ENCODE data around the gene PCDHA3.
"Not testable (repeated sequence)": the region's sequence is repeated elsewhere in the genome, so short reads cannot be mapped to it uniquely, and the experiment has no call there.

The PCDHA3 gene

DNA sequence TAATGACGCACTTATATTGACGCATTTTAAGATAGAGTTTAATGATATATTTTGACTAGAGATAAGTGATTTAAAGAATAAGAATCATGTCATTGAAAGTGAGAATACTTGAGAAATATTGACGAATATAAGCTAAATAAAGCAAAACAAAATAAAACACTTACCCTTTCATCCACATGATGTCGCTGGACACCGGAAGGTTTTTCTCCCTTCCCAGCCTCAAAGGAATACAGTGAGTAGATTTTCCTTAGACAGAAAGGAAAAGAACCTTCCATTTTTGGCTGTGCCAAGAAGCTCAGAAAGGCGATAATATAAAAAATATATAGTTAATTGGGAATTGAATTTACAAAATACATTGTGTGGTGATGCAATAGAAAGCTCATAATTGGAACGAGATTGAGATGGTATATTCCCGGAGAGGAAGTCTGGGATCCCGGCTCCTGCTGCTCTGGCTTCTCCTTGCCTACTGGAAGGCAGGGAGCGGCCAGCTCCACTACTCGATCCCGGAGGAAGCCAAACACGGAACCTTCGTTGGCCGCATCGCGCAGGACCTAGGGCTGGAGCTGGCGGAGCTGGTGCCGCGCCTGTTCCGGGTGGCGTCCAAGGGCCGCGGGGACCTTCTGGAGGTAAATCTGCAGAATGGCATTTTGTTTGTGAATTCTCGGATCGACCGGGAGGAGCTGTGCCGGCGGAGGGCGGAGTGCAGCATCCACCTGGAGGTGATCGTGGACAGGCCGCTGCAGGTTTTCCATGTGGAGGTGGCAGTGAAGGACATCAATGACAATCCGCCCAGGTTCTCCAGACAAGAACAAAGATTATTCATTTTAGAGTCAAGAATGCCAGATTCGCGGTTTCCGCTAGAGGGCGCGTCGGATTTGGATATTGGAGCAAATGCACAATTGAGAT, 20.8 kb downstream of the PCDHA3 start, which contains the start of gene PCDHA5:
TSS of gene PCDHA5 (plus strand) at position 239 of the 906 bp plus-strand sequence.
- no peak for DNase-seq

DNA sequence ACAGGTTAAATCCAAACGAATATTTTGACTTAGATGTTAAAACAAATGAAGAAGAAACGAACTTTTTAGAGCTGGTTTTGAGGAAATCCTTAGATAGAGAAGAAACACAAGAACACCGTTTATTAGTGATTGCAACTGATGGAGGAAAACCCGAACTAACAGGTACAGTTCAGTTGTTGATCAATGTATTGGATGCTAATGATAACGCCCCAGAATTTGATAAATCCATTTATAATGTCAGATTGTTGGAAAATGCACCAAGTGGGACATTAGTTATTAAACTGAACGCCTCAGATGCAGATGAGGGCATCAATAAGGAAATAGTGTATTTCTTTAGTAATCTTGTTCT, 21.4 kb downstream of the PCDHA3 start:
- DNase-seq = no peak

DNA sequence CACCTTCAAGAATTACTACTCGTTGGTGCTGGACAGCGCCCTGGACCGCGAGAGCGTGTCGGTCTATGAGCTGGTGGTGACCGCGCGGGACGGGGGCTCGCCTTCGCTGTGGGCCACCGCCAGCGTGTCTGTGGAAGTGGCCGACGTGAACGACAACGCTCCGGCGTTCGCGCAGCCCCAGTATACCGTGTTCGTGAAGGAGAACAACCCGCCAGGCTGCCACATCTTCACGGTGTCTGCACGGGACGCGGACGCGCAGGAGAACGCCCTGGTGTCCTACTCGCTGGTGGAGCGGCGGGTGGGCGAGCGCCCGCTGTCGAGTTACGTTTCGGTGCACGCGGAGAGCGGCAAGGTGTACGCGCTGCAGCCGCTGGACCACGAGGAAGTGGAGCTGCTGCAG, 22.1 kb downstream of the PCDHA3 start:
- DNase-seq = not testable (repeated sequence)

DNA sequence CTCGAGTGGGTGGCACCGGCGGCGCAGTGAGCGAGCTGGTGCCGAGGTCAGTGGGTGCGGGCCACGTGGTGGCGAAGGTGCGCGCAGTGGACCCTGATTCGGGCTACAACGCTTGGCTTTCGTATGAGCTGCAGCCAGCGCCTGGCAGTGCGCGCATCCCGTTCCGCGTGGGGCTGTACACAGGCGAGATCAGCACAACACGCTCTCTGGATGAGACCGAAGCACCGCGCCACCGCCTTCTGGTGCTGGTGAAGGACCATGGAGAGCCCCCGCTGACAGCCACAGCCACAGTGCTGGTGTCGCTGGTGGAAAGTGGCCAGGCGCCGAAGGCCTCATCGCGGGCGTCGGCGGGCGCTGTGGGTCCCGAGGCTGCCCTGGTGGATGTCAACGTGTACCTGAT, 22.6 kb downstream of the PCDHA3 start:
- DNase-seq = no peak

DNA sequence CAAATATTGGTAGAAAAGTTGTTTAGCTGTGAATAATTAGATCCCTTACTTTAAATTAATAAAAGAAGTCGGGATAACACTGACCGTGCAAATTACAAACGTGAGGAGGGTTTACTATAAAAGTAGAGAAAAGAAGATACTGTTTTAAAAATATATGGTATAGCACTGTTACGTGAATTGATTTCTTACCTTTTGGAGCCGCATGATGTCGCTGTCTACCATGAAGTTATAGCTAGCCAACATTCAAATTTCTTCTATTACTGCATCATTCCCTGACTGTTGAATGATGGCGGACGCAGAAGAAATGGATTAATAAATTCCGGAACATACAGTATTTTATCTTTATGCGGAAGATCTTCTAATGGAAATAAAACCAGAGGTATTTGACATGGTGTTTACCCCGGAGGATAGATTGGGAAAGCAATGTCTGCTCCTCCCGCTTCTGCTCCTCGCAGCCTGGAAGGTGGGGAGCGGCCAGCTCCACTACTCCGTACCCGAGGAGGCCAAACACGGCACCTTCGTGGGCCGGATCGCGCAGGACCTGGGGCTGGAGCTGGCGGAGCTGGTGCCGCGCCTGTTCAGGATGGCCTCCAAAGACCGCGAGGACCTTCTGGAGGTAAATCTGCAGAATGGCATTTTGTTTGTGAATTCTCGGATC, 27.0 kb downstream of the PCDHA3 start, which contains the start of gene PCDHA6:
TSS of gene PCDHA6 (plus strand) at position 257 of the 658 bp plus-strand sequence. CDS start at position 389, 132 bp downstream.
- no peak for DNase-seq

DNA sequence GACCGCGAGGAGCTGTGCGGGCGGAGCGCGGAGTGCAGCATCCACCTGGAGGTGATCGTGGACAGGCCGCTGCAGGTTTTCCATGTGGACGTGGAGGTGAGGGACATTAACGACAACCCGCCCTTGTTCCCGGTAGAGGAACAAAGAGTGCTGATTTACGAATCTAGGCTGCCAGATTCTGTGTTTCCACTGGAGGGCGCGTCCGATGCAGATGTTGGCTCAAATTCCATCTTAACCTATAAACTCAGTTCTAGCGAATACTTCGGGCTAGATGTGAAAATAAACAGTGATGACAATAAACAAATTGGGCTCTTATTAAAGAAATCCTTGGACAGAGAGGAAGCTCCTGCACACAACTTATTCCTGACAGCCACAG, 27.5 kb downstream of the PCDHA3 start:
- no peak for DNase-seq

DNA sequence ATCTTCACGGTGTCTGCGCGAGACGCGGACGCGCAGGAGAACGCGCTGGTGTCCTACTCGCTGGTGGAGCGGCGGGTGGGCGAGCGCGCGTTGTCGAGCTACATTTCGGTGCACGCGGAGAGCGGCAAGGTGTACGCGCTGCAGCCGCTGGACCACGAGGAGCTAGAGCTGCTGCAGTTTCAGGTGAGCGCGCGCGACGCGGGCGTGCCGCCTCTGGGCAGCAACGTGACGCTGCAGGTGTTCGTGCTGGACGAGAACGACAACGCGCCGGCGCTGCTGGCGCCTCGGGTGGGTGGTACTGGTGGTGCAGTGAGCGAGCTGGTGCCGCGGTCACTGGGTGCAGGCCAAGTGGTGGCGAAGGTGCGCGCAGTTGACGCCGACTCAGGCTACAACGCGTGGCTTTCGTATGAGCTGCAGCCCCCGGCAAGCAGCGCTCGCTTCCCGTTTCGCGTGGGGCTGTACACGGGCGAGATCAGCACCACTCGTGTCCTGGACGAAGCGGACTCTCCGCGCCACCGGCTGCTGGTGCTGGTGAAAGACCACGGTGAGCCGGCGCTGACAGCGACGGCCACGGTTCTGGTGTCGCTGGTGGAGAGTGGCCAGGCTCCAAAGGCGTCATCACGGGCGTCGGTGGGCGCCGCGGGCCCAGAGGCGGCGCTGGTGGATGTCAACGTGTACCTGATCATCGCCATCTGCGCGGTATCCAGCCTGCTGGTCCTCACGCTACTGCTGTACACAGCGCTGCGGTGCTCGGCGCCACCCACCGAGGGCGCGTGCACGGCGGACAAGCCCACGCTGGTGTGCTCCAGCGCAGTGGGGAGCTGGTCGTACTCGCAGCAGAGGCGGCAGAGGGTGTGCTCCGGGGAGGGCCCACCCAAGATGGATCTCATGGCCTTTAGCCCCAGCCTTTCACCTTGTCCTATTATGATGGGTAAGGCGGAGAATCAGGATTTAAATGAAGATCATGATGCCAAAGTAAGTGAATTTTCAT, 28.9 kb downstream of the PCDHA3 start:
- DNase-seq = not testable (repeated sequence)

DNA sequence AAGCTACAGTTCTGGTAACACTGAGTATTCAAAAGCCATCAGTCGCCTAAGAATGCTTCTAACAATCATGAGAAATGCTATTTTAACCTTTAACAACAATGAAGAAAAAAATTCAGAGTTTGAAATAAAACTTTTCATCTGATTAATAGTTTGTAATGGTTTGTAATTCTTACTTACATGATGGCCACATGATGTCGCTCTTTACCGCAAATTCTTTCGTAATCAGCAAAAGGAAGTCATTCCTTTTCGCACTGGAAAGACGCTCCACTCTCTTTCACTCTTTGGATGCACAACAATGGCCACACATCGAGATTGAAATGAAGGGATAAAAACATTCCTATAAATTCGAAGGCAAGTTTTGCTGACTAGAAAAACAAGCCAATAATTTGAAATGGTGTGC, 33.1 kb downstream of the PCDHA3 start, which contains the start of gene PCDHA7:
TSS of gene PCDHA7 (plus strand) at position 277 of the 400 bp plus-strand sequence. CDS start at position 392, 115 bp downstream.
- DNase-seq = no peak

DNA sequence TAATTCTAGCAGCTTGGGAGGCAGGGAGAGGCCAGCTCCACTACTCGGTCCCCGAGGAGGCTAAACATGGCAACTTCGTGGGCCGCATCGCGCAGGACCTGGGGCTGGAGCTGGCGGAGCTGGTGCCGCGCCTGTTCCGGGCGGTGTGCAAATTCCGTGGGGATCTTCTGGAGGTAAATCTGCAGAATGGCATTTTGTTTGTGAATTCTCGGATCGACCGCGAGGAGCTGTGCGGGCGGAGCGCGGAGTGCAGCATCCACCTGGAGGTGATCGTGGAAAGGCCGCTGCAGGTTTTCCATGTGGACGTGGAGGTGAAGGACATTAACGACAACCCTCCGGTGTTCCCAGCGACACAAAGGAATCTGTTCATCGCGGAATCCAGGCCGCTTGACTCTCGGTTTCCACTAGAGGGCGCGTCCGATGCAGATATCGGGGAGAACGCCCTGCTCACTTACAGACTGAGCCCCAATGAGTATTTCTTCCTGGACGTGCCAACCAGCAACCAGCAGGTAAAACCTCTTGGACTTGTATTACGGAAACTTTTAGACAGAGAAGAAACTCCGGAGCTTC, 33.7 kb downstream of the PCDHA3 start:
- not testable (repeated sequence) for DNase-seq

DNA sequence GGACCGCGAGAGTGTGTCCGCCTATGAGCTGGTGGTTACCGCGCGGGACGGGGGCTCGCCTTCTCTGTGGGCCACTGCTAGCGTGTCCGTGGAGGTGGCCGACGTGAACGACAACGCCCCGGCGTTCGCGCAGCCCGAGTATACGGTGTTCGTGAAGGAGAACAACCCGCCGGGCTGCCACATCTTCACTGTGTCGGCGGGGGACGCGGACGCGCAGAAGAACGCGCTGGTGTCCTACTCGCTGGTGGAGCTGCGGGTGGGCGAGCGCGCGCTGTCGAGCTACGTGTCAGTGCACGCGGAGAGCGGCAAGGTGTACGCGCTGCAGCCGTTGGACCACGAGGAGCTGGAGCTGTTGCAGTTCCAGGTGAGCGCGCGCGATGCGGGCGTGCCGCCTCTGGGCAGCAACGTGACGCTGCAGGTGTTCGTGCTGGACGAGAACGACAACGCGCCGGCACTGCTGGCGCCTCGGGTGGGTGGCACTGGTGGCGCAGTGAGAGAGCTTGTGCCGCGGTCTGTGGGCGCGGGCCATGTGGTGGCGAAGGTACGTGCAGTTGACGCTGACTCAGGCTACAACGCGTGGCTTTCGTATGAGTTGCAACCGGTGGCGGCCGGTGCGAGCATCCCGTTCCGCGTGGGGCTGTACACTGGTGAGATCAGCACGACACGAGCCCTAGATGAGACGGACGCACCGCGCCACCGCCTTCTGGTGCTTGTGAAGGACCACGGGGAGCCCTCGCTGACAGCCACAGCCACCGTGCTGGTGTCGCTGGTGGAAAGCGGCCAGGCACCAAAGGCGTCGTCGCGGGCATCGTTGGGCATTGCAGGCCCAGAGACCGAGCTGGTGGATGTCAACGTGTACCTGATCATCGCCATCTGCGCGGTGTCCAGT, 35.0 kb downstream of the PCDHA3 start:
- no peak for DNase-seq

DNA sequence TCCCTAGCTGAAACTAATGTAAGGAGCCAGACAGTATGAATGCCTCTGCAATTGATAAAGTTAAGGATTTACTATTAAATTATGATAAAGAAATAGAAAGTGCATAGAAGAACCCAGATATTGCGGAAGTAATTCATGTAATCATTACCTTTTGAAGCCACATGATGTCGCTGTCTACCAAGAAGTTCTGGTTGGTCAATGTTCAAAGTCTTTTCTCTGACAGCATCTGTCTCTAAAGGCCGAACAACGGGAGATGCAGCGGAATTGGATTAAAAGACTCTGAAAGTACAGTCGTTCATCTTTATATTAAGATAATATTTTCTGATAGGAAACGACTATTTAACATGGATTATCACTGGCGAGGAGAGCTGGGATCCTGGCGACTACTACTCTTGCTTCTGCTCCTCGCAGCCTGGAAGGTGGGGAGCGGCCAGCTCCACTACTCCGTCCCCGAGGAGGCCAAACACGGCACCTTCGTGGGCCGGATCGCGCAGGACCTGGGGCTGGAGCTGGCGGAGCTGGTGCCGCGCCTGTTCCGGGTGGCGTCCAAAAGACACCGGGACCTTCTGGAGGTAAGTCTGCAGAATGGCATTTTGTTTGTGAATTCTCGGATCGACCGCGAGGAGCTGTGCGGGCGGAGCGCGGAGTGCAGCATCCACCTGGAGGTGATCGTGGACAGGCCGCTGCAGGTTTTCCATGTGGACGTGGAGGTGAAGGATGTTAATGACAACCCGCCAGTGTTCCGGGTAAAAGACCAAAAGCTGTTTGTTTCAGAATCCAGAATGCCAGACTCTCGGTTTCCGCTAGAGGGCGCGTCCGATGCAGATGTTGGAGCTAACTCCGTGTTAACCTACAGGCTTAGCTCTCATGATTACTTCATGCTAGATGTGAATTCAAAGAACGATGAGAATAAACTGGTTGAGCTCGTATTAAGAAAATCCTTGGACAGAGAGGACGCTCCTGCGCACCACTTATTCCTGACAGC, 40.4 kb downstream of the PCDHA3 start, which contains the start of gene PCDHA8:
TSS of gene PCDHA8 (plus strand) at position 210 of the 985 bp plus-strand sequence. CDS start at position 345, 135 bp downstream.
- DNase-seq = no peak

DNA sequence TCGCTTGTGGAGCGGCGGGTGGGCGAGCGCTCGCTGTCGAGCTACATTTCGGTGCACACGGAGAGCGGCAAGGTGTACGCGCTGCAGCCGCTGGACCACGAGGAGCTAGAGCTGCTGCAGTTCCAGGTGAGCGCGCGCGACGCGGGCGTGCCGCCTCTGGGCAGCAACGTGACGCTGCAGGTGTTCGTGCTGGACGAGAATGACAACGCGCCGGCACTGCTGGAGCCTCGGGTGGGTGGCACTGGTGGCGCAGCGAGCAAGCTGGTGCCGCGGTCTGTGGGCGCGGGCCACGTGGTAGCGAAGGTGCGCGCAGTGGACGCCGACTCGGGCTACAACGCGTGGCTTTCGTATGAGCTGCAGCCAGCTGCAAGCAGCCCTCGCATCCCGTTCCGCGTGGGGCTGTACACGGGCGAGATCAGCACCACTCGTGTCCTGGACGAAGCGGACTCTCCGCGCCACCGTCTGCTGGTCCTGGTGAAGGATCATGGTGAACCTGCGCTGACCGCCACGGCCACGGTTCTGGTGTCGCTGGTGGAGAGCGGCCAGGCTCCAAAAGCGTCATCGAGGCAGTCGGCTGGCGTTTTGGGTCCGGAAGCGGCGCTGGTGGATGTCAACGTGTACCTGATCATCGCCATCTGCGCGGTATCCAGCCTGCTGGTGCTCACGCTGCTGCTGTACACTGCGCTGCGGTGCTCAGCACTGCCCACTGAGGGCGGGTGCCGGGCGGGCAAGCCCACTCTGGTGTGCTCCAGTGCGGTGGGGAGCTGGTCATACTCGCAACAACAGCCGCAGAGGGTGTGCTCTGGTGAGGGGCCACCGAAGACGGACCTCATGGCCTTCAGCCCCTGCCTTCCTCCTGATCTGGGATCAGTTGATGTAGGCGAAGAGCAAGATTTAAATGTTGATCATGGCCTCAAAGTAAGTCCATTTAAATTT, 42.2 kb downstream of the PCDHA3 start:
- no peak for DNase-seq

DNA sequence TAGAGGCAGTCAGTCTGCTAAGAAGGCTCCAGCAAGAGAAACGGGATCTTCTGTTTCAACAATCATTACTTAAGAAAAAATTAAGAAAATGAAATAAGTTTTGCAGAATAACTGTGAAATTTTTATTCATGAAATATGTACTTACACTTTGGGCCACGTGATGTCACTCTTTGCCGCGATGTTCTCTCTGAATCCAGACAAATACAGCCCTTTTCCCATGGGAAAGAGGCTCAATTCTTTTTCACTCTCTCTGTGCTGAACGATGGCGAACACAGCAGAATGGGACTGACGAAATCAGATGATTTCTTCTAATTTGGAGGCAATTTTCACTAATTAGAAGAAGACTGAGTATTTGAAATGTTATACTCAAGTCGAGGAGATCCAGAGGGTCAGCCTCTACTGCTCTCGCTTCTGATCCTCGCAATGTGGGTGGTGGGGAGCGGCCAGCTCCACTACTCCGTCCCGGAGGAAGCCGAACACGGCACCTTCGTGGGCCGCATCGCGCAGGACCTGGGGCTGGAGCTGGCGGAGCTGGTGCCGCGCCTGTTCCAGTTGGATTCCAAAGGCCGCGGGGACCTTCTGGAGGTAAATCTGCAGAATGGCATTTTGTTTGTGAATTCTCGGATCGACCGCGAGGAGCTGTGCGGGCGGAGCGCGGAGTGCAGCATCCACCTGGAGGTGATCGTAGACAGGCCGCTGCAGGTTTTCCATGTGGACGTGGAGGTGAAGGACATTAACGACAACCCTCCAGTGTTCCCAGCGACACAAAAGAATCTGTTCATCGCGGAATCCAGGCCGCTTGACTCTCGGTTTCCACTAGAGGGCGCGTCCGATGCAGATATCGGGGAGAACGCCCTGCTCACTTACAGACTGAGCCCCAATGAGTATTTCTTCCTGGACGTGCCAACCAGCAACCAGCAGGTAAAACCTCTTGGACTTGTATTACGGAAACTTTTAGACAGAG, 47.6 kb downstream of the PCDHA3 start, which contains the start of gene PCDHA9:
TSS of gene PCDHA9 (plus strand) at position 244 of the 964 bp plus-strand sequence. CDS start at position 358, 114 bp downstream.
- DNase-seq = not testable (repeated sequence)

DNA sequence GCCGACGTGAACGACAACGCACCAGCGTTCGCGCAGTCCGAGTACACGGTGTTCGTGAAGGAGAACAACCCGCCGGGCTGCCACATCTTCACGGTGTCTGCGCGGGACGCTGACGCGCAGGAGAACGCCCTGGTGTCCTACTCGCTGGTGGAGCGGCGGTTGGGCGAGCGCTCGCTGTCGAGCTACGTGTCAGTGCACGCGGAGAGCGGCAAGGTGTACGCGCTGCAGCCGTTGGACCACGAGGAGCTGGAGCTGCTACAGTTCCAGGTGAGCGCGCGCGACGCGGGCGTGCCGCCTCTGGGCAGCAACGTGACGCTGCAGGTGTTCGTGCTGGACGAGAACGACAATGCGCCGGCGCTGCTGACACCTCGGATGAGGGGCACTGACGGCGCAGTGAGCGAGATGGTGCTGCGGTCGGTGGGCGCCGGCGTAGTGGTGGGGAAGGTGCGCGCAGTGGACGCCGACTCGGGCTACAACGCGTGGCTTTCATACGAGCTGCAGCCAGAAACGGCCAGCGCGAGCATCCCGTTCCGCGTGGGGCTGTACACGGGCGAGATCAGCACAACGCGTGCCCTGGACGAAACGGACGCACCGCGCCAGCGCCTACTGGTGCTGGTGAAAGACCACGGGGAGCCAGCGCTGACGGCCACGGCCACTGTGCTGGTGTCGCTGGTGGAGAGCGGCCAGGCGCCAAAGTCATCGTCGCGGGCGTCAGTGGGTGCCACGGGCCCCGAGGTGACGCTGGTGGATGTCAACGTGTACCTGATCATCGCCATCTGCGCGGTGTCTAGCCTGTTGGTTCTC, 49.2 kb downstream of the PCDHA3 start:
- DNase-seq = not testable (repeated sequence)
